OCI-LY1 (cell line): ENCODE measurements around the gene PLPPR4.

Experiments
- EZH2 ChIP-seq: fragments of 200-600 bp; sonication (generic), shearing (Covaris generic); IDR thresholded peaks from 2 replicates; pipeline ENCODE4 v1.8.0; 2017; ENCODE audit warnings: borderline replicate concordance, mixed run types, mild to moderate bottlenecking, antibody characterized with exemption, low read length, moderate library complexity, mixed read lengths
- TF ChIP-seq, protein P1 (sequence below): fragments of 200-600 bp; sonication (generic), shearing (Covaris generic); IDR thresholded peaks from 2 replicates; pipeline ENCODE4 v1.5.1; 2017; ENCODE audit warnings: mild to moderate bottlenecking, antibody characterized with exemption, low read length, moderate library complexity, mixed read lengths

GRCh38 chr1:99264201-99265021 is at the start of gene PLPPR4:
- TF ChIP-seq, protein P1, sequence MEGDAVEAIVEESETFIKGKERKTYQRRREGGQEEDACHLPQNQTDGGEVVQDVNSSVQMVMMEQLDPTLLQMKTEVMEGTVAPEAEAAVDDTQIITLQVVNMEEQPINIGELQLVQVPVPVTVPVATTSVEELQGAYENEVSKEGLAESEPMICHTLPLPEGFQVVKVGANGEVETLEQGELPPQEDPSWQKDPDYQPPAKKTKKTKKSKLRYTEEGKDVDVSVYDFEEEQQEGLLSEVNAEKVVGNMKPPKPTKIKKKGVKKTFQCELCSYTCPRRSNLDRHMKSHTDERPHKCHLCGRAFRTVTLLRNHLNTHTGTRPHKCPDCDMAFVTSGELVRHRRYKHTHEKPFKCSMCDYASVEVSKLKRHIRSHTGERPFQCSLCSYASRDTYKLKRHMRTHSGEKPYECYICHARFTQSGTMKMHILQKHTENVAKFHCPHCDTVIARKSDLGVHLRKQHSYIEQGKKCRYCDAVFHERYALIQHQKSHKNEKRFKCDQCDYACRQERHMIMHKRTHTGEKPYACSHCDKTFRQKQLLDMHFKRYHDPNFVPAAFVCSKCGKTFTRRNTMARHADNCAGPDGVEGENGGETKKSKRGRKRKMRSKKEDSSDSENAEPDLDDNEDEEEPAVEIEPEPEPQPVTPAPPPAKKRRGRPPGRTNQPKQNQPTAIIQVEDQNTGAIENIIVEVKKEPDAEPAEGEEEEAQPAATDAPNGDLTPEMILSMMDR = no peak
- TF ChIP-seq EZH2 = no peak
